ENCODE results near the gene BCKDHB. TPM values are rescaled to one million over a fixed set of nuclear protein-coding genes. Genes with fewer than 3 reads are reported as not detected.

BCKDHB gene
- polyA plus RNA-seq, 2 of the 4 experiments (the other 2 are of a cell fraction) = 7.7 to 15.0 TPM

GRCh38 chr6:80203283-80203682, 96.8 kb downstream of the BCKDHB start:
- no peak for ATAC-seq
- TF ChIP-seq KDM1A (IDR thresholded peaks at IDR 0.05; ENCODE audit: low read depth) (no peak), FOSB (CRISPR knock-in tag; IDR thresholded peaks at IDR 0.05) (no peak), CBX2 (IDR thresholded peaks at IDR 0.05; ENCODE audit: borderline replicate concordance, low read depth) (no peak), HEYL (CRISPR knock-in tag; IDR thresholded peaks at IDR 0.05) (no peak)
- no peak for FAIRE-seq
- CTCF ChIA-PET = interaction anchor here (2.0 to 2.7 kb wide), 2 partner anchors 11 kb away, joined by 6 to 10 read pairs; no protein-coding TSS in a partner anchor
- H3K4me2 ChIP-seq = no peak overlapping the region
- no peaks in the 10 kb centered on the region for H3K9me3 ChIP-seq
- DNase-seq (ENCODE audit: low read depth in 1 of 2, low spot score in 1 of 2) = no peak
- H3K4me1 ChIP-seq = no peaks in the 10 kb centered on the region
- no peak overlapping the region for H3K4me3 ChIP-seq
- no peak overlapping the region for H3K27ac ChIP-seq
- POLR2A ChIA-PET = no interaction called here
- 74% methylated on average over 1 of the region's 1 CpG for WGBS (ENCODE audit: missing lambda C conversion rate)

- no peak for TF ChIP-seq EHF (CRISPR knock-in tag; IDR thresholded peaks at IDR 0.05)
- TF ChIP-seq RNF2 (IDR thresholded peaks at IDR 0.05; ENCODE audit: borderline replicate concordance, low read depth) = no peak
- TF ChIP-seq NPAS2 (CRISPR knock-in tag; IDR thresholded peaks at IDR 0.05; ENCODE audit: borderline replicate concordance) = no peak
- no peak for TF ChIP-seq ELK1 (IDR thresholded peaks at IDR 0.05; ENCODE audit: low read depth, low read length)
- TF ChIP-seq MAFK (IDR thresholded peaks at IDR 0.05; ENCODE audit: partially characterized antibody) = no peak
- TF ChIP-seq POLR2AphosphoS2 (conservative IDR thresholded peaks at IDR 0.05; ENCODE audit: low read length) = no peak
- TF ChIP-seq KDM1A (IDR thresholded peaks at IDR 0.05; ENCODE audit: low read depth) = no peak
- TF ChIP-seq RAD21 (conservative IDR thresholded peaks at IDR 0.05 in 1 of 2, IDR thresholded peaks at IDR 0.05 in 1 of 2) = no peak
- TF ChIP-seq FOXS1 (CRISPR knock-in tag; IDR thresholded peaks at IDR 0.05) = no peak
- TF ChIP-seq CBX8 (IDR thresholded peaks at IDR 0.05) = no peak
- no peak for TF ChIP-seq CBX2 (IDR thresholded peaks at IDR 0.05; ENCODE audit: borderline replicate concordance, low read depth)
- no peak for TF ChIP-seq JUN (IDR thresholded peaks at IDR 0.05)
- no peak for TF ChIP-seq FOSL2 (IDR thresholded peaks at IDR 0.05)
- no peak for TF ChIP-seq FOSL2 (CRISPR knock-in tag; IDR thresholded peaks at IDR 0.05)
- TF ChIP-seq SMC3 (IDR thresholded peaks at IDR 0.05) = no peak
- TF ChIP-seq HMGXB4 (CRISPR knock-in tag; IDR thresholded peaks at IDR 0.05; ENCODE audit: borderline replicate concordance) = no peak
- no peak for TF ChIP-seq JUNB (IDR thresholded peaks at IDR 0.05)
- TF ChIP-seq TP53 (CRISPR knock-in tag; IDR thresholded peaks at IDR 0.05) = no peak
- TF ChIP-seq EHMT2 (IDR thresholded peaks at IDR 0.05; ENCODE audit: low read depth) = no peak
- TF ChIP-seq KDM5A (IDR thresholded peaks at IDR 0.05) = no peak
- no peak for TF ChIP-seq RARB (CRISPR knock-in tag; IDR thresholded peaks at IDR 0.05)
- Histone ChIP-seq H3K27ac (no peak overlapping the region), H3K4me3 (no peak overlapping the region), H3K9me3 (no peaks in the 10 kb centered on the region), H3K4me1 (no peaks in the 10 kb centered on the region), H3K4me2 (no peak overlapping the region)
- POLR2A ChIA-PET = no interaction called here
- DNase-seq (ENCODE audit: low read depth in 1 of 2, low spot score in 1 of 2) (no peak), ATAC-seq (no peak), FAIRE-seq (no peak)
- 76% methylated on average over 4 of the region's 4 CpGs for WGBS (ENCODE audit: missing lambda C conversion rate)
- CTCF ChIA-PET = interaction anchor here (2.7 kb wide), 1 partner anchor 9 kb away, joined by 10 read pairs; no protein-coding TSS in a partner anchor
These were observed 98.9 kb downstream of the BCKDHB start for GRCh38 chr6:80205404-80205803.

- POLR2A ChIA-PET = no interaction called here
- DNase-seq (ENCODE audit: low read depth in 1 of 2, low spot score in 1 of 2) (no peak), ATAC-seq (no peak), FAIRE-seq (no peak)
- H3K4me3 ChIP-seq = no peak overlapping the region
- H3K4me2 ChIP-seq = no peak overlapping the region
- no peaks in the 10 kb centered on the region for H3K4me1 ChIP-seq
- TF ChIP-seq REST (IDR thresholded peaks at IDR 0.05) = no peak
- CTCF ChIA-PET = no interaction called here
- H3K27ac ChIP-seq = no peak overlapping the region
- no peaks in the 10 kb centered on the region for H3K9me3 ChIP-seq
These were observed 100.3 kb downstream of the BCKDHB start for GRCh38 chr6:80206758-80207157.

Data from A549 (cell line).